Measurements from ENCODE around the gene DAPK1. TPM values are rescaled to one million over a fixed set of nuclear protein-coding genes. Genes with fewer than 3 reads are reported as not detected.

The DAPK1 gene
- total and polyA plus RNA-seq, 2 donors (not counting 3 experiments of a cell fraction or from before 2014, with no cell fraction given): 58.9 to 119 TPM

DNA sequence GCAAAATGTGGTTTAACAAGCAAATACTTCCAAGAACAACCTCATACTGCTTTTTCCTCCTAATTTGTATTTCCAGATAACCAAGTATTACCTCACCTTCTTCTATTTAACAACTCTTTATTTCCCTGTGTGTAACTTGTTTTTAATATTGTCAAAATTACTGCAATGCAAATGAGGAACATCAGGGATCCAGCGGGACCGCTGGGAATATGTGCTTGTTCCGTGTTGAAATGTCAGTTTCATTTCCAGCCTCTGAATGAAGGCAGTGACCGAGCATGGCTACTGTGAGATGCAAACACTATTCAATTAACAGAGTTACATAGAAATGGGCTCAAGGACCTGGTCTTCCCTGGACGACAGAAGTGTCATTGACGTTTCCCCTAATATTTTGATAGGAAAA is 117.5 kb downstream of the DAPK1 start:
- Histone ChIP-seq H3K9me1 (replicated peaks; ENCODE audit: control insufficient read depth, extremely low read depth, insufficient read depth, low read length) (no peaks in the 10 kb centered on the region), H3K36me3 (ENCODE audit: control insufficient read depth in 2 of 2, extremely low read depth in 1 of 2, insufficient read depth in 2 of 2, low read length in 2 of 2) (peaks cover 0 to 23% of the 10 kb centered on the region in 2 experiments), H3K27me3 (ENCODE audit: control insufficient read depth in 2 of 2, insufficient read depth in 2 of 2, low read length in 2 of 2) (no peaks in the 10 kb centered on the region), H3K4me1 (ENCODE audit: control insufficient read depth, extremely low read depth, insufficient read depth, low read length) (no peaks in the 10 kb centered on the region), H3K27ac (ENCODE audit: insufficient read depth, low read depth, low read length) (no peak overlapping the region), H3K9ac (replicated peaks; ENCODE audit: extremely low read depth, insufficient read depth, low read length) (no peak overlapping the region), H3K4me2 (ENCODE audit: insufficient read depth, low read length) (no peak overlapping the region), H3K9me3 (replicated peaks; ENCODE audit: control insufficient read depth, insufficient read depth, low read length) (no peaks in the 10 kb centered on the region), H4K20me1 (replicated peaks; ENCODE audit: control insufficient read depth, extremely low read depth, insufficient read depth, low read length) (no peaks in the 10 kb centered on the region), H2AFZ (ENCODE audit: low read depth, low read length) (no peak overlapping the region), H3K4me3 (replicated peaks in 1 of 3; ENCODE audit: insufficient read depth in 1 of 3, low read depth in 1 of 3, low read length in 3 of 3) (no peak overlapping the region), H3K79me2 (ENCODE audit: control insufficient read depth, insufficient read depth, low read length) (no peaks in the 10 kb centered on the region)
- DNase-seq (ENCODE audit: low read depth, low spot score) (no peak), FAIRE-seq (no peak)
- POLR2A ChIA-PET: no interaction called here
- intact Hi-C loops (cut with micrococcal nuclease) (no loop called here), dilution Hi-C loops (cut with MboI; ENCODE audit: extremely low pct_ligation_motif_present, low sequenced_read_pairs) (no loop called here)
- no TSS peak for BruUV-seq (replicated peaks)
- no peak for TF ChIP-seq MYC (IDR thresholded peaks at IDR 0.05; ENCODE audit: low read depth, low read length)
- CTCF ChIA-PET: no interaction called here

DNA sequence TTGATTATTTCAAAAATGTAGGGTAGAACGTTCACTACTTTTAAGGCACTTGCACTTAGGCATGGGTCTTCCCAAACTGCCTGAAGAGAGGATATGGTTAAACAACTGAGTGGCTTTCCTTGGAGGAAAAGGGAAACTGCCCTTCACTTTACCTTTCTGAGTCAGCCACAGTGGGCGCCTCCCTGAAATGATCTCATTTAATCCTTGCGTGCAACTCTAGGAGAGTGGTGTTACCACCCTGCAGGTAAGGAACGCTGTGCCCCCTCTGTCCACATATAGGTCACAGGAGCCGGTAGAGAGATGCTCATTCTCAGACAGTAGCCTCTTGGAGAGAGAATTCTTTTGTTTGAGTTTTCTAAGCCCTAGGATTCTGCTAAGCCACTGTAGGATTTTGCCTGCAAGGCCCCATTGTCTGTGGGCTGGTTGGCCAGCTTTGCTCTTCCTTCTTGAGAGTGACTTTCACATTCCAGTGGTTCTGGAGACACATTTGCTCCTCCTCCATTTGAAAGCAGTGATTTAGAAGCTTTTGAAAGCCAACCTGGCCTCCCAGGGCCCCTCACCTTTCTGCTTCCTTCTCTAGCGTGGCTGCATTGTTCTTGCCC is 118.0 kb downstream of the DAPK1 start:
- no peaks in the 10 kb centered on the region for H4K20me1 ChIP-seq (replicated peaks; ENCODE audit: control insufficient read depth, extremely low read depth, insufficient read depth, low read length)
- no peaks in the 10 kb centered on the region for H3K9me1 ChIP-seq (replicated peaks; ENCODE audit: control insufficient read depth, extremely low read depth, insufficient read depth, low read length)
- no peak overlapping the region for H3K9ac ChIP-seq (replicated peaks; ENCODE audit: extremely low read depth, insufficient read depth, low read length)
- H3K4me1 ChIP-seq (ENCODE audit: control insufficient read depth, extremely low read depth, insufficient read depth, low read length): no peaks in the 10 kb centered on the region
- H3K27me3 ChIP-seq (ENCODE audit: control insufficient read depth in 2 of 2, insufficient read depth in 2 of 2, low read length in 2 of 2): no peaks in the 10 kb centered on the region
- intact Hi-C loops (cut with micrococcal nuclease) (no loop called here), dilution Hi-C loops (cut with MboI; ENCODE audit: extremely low pct_ligation_motif_present, low sequenced_read_pairs) (no loop called here)
- BruUV-seq (replicated peaks): no TSS peak
- no peak overlapping the region for H3K27ac ChIP-seq (ENCODE audit: insufficient read depth, low read depth, low read length)
- no peaks in the 10 kb centered on the region for H3K9me3 ChIP-seq (replicated peaks; ENCODE audit: control insufficient read depth, insufficient read depth, low read length)
- H3K4me2 ChIP-seq (ENCODE audit: insufficient read depth, low read length): no peak overlapping the region
- H3K36me3 ChIP-seq (ENCODE audit: control insufficient read depth in 2 of 2, extremely low read depth in 1 of 2, insufficient read depth in 2 of 2, low read length in 2 of 2): peaks cover 0 to 22% of the 10 kb centered on the region in 2 experiments
- no peak overlapping the region for H2AFZ ChIP-seq (ENCODE audit: low read depth, low read length)
- CTCF ChIA-PET: no interaction called here
- H3K79me2 ChIP-seq (ENCODE audit: control insufficient read depth, insufficient read depth, low read length): no peaks in the 10 kb centered on the region
- FAIRE-seq (no peak), DNase-seq (ENCODE audit: low read depth, low spot score) (no peak)
- TF ChIP-seq MYC (IDR thresholded peaks at IDR 0.05; ENCODE audit: low read depth, low read length): no peak
- no peak overlapping the region for H3K4me3 ChIP-seq (replicated peaks in 1 of 3; ENCODE audit: insufficient read depth in 1 of 3, low read depth in 1 of 3, low read length in 3 of 3)
- POLR2A ChIA-PET: no interaction called here
